ENCODE results near the gene GAB1. TPM values are rescaled to one million over a fixed set of nuclear protein-coding genes. Genes with fewer than 3 reads are reported as not detected.
"Not testable (repeated sequence)": the region's sequence is repeated elsewhere in the genome, so short reads cannot be mapped to it uniquely, and the experiment has no call there.

The GAB1 gene
- total RNA-seq, 2 donors from 2014 or later: 28.3 to 33.3 TPM

DNA sequence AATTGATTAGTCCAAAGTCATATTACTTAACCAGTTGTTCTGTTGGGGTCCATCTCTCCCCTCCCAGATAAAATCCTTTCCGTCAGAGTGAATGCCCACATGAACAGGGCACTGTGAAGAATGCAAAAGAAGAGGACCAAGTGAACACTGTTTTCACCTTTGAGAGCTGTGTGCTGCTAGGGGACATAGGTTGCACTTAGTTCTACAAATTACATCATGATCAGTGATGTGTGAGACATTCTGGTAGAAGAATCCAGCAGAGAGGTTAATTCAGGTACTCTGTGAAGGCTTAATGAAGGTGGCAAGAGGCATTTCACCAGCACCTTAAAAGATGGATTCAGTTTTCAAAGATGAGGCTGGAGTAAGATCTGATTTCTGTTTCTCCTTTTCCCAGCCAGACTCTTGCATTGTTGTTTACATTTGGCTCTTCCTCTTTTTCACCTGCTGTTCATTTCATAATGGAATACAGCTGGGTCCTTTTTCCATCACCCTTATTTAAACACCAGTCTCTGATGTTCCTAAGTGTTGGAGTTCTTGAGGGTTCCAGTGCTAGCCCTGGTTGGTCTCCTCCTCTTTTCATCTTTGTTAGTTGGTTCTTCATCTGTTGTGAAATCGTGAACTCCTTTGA, 10.9 kb downstream of the GAB1 start:
- H3K4me3 ChIP-seq (ENCODE audit: low read length): no peak overlapping the region
- no peak overlapping the region for H3K27ac Mint-ChIP-seq
- H3K9me3 Mint-ChIP-seq: no peaks in the 10 kb centered on the region
- no peak overlapping the region for H3K4me3 Mint-ChIP-seq
- H3K27me3 Mint-ChIP-seq (ENCODE audit: insufficient read depth): no peaks in the 10 kb centered on the region
- TF ChIP-seq, protein P1, sequence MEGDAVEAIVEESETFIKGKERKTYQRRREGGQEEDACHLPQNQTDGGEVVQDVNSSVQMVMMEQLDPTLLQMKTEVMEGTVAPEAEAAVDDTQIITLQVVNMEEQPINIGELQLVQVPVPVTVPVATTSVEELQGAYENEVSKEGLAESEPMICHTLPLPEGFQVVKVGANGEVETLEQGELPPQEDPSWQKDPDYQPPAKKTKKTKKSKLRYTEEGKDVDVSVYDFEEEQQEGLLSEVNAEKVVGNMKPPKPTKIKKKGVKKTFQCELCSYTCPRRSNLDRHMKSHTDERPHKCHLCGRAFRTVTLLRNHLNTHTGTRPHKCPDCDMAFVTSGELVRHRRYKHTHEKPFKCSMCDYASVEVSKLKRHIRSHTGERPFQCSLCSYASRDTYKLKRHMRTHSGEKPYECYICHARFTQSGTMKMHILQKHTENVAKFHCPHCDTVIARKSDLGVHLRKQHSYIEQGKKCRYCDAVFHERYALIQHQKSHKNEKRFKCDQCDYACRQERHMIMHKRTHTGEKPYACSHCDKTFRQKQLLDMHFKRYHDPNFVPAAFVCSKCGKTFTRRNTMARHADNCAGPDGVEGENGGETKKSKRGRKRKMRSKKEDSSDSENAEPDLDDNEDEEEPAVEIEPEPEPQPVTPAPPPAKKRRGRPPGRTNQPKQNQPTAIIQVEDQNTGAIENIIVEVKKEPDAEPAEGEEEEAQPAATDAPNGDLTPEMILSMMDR (conservative IDR thresholded peaks at IDR 0.05): no peak
- DNase-seq: no peak
- peaks cover 6% of the 10 kb centered on the region for H3K4me1 ChIP-seq (ENCODE audit: control insufficient read depth, insufficient read depth, low read length)
- H3K9me3 ChIP-seq (ENCODE audit: control insufficient read depth, low read length): no peaks in the 10 kb centered on the region
- H3K4me1 Mint-ChIP-seq: peaks cover 31% of the 10 kb centered on the region
- no peaks in the 10 kb centered on the region for H3K27me3 ChIP-seq (ENCODE audit: control insufficient read depth, insufficient read depth, low read length, poor library complexity, severe bottlenecking)
- H3K9ac ChIP-seq (ENCODE audit: extremely low read depth, low read length, poor library complexity, severe bottlenecking): no peak overlapping the region
- 82 to 88% methylated on average over 2 of the region's 2 CpGs for WGBS, 2 experiments (ENCODE audit: insufficient coverage in 1 of 2, insufficient read length in 1 of 2)
- H3K36me3 Mint-ChIP-seq (ENCODE audit: low read depth): peaks cover 4% of the 10 kb centered on the region
- peaks cover 4% of the 10 kb centered on the region for H3K36me3 ChIP-seq (ENCODE audit: control insufficient read depth, insufficient read depth, low read length)
- H3K27ac ChIP-seq (ENCODE audit: low read depth, low read length): no peak overlapping the region

DNA sequence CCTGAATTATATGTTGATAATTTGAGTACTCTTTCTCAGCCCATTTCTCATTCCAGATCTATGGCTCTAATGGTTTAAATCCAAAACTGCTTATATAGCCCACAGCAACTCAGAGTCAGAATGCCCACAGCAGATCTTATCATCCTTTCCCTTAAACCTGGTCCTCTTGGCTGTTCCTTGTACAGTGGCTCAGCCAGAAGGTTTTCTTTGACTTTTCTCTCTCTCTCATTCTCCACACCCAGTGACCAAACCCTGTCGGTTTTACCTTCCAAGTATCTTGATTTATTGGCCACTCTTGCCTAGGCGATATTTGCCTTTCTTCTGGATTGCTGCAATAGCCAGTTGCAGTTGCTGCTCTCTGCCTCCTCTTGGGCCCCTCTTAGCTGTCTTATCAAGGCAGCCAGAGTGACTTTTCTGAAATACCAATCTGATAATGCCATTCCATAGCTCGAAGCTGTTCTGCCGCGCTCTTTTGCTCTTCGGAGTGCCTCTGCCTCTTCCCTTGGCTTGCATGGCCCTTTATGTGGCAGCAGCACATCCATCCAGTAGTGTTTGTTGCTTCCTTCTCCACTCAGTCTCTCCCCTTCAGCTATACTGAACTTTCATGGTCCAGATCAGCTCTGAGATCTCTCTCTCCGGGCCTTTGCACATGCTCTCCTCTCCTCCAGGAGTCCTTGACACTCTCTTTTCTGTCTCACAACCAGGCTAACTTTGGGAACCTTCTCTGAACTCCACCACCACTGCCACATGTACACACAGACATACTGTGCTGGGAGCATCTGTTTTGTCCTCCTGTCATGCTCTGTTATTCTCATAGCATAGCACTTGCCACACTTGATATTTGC, 11.8 kb downstream of the GAB1 start:
- H3K27ac ChIP-seq (ENCODE audit: low read depth, low read length): no peak overlapping the region
- H3K27ac Mint-ChIP-seq: no peak overlapping the region

DNA sequence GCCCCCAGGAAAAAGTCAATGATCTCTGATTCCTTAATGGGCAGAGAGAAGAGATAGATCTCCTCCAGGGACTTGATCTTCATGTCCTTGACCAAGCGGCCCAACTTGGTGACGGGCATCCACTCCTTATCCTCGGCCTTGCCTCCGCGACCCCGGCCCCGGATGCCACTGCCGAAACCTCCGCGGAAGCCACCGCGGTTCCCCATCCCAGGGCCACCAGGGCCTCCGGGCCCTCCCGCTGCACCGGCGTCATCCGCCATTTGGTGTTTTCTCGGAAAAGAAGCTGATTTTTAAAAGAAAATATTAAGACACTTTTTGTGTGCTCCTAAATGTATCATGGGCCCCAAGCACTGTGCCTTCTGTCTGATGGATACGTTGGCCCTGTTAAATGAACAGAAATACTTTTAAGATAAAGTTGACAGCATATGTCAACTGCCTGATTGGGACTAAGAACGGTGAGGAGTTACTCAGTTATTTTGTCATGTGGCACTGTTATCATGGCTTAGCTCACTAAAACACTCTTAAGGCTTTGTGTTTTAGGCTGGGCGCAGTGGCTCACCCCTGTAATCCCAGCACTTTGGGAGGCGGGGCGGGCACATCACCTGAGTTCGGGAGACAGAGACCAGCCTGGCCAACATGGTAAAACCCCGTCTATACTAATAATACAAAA, 13.3 kb downstream of the GAB1 start:
- H3K36me3 Mint-ChIP-seq (ENCODE audit: low read depth); H3K4me1 ChIP-seq (ENCODE audit: control insufficient read depth, insufficient read depth, low read length); H3K27me3 ChIP-seq (ENCODE audit: control insufficient read depth, insufficient read depth, low read length, poor library complexity, severe bottlenecking); H3K27ac Mint-ChIP-seq; H3K9ac ChIP-seq (ENCODE audit: extremely low read depth, low read length, poor library complexity, severe bottlenecking); H3K4me3 ChIP-seq (ENCODE audit: low read length); H3K36me3 ChIP-seq (ENCODE audit: control insufficient read depth, insufficient read depth, low read length); H3K9me3 Mint-ChIP-seq; H3K4me3 Mint-ChIP-seq; H3K9me3 ChIP-seq (ENCODE audit: control insufficient read depth, low read length); H3K27me3 Mint-ChIP-seq (ENCODE audit: insufficient read depth); H3K27ac ChIP-seq (ENCODE audit: low read depth, low read length); DNase-seq: not testable (repeated sequence)
- 97 to 100% methylated on average over 9 to 24 of the region's 25 CpGs for WGBS, 2 experiments (ENCODE audit: insufficient coverage in 1 of 2, insufficient read length in 1 of 2)
- peaks cover 27% of the 10 kb centered on the region for H3K4me1 Mint-ChIP-seq

More for the DNA sequence above, 11.8 kb downstream of the GAB1 start:
- Histone ChIP-seq H3K4me3 (ENCODE audit: low read length) (no peak overlapping the region), H3K9me3 (ENCODE audit: control insufficient read depth, low read length) (no peaks in the 10 kb centered on the region), H3K36me3 (ENCODE audit: control insufficient read depth, insufficient read depth, low read length) (peaks cover 4% of the 10 kb centered on the region), H3K27me3 (ENCODE audit: control insufficient read depth, insufficient read depth, low read length, poor library complexity, severe bottlenecking) (no peaks in the 10 kb centered on the region), H3K4me1 (ENCODE audit: control insufficient read depth, insufficient read depth, low read length) (peaks cover 6% of the 10 kb centered on the region), H3K9ac (ENCODE audit: extremely low read depth, low read length, poor library complexity, severe bottlenecking) (no peak overlapping the region)
- Mint-ChIP-seq H3K4me3 (no peak overlapping the region), H3K4me1 (peaks cover 33% of the 10 kb centered on the region), H3K27me3 (ENCODE audit: insufficient read depth) (no peaks in the 10 kb centered on the region), H3K36me3 (ENCODE audit: low read depth) (peaks cover 4% of the 10 kb centered on the region), H3K9me3 (no peaks in the 10 kb centered on the region)
- DNase-seq: no peak
- whole genome bisulfite sequencing, 2 experiments (ENCODE audit: insufficient coverage in 1 of 2, insufficient read length in 1 of 2): 84 to 86% methylated on average over 7 of the region's 7 CpGs
- TF ChIP-seq, protein P1 (conservative IDR thresholded peaks at IDR 0.05): no peak

Data from endodermal cell (in vitro differentiated cells).